HL-60 (cell line): ENCODE data around the gene NFIB.

Source experiments
- GABPA ChIP-seq: IDR thresholded peaks from 2 replicates; pipeline ENCODE4 v1.6.1; 2012; ENCODE audit warnings: low read depth
- POLR2AphosphoS5 ChIP-seq: IDR thresholded peaks from 2 replicates; pipeline ENCODE4 v1.6.1; 2012; ENCODE audit warnings: low read depth
- REST ChIP-seq: IDR thresholded peaks from 2 replicates; pipeline ENCODE4 v1.6.1; 2012; ENCODE audit warnings: low read depth; ENCODE audit not compliant: insufficient replicate concordance
- TF ChIP-seq, protein P1 (sequence below): IDR thresholded peaks from one replicate; pipeline ENCODE4 v1.5.1; 2011; ENCODE audit warnings: low read length, control low read depth, inconsistent platforms; ENCODE audit not compliant: insufficient read depth

- TF ChIP-seq REST (no peak), POLR2AphosphoS5 (no peak), GABPA (no peak)
- TF ChIP-seq, protein P1, sequence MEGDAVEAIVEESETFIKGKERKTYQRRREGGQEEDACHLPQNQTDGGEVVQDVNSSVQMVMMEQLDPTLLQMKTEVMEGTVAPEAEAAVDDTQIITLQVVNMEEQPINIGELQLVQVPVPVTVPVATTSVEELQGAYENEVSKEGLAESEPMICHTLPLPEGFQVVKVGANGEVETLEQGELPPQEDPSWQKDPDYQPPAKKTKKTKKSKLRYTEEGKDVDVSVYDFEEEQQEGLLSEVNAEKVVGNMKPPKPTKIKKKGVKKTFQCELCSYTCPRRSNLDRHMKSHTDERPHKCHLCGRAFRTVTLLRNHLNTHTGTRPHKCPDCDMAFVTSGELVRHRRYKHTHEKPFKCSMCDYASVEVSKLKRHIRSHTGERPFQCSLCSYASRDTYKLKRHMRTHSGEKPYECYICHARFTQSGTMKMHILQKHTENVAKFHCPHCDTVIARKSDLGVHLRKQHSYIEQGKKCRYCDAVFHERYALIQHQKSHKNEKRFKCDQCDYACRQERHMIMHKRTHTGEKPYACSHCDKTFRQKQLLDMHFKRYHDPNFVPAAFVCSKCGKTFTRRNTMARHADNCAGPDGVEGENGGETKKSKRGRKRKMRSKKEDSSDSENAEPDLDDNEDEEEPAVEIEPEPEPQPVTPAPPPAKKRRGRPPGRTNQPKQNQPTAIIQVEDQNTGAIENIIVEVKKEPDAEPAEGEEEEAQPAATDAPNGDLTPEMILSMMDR = no peak
These were observed 50.0 kb downstream of the NFIB start for GRCh38 chr9:14263707-14264483.
